ENCODE results near the gene OR2A12.
A peak's percentile ranks its signal among the peaks of the same experiment; 100 is the strongest.
"Not testable (repeated sequence)": the region's sequence is repeated elsewhere in the genome, so short reads cannot be mapped to it uniquely, and the experiment has no call there.

OR2A12 gene

DNA sequence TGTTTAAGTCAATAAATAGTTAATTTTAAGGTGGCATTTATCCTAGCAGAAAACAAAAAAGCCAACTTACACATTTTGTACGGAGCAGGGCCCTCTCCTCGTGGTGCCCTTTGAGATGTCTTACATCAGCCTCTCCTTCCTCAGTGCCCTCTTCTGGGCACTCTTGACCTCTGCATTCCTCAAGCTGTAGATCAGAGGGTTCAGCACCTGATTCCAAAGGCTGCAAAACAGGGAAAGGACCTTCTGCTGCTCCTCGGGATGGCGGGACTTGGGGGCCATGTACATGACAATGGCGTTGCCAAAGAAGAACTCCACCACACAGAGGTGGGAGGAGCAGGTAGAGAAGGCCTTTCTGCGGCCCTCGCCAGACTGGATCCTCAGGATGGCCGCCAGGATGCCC lies 32.3 kb downstream of the OR2A12 start:
- Mint-ChIP-seq H3K4me1 (no peaks in the 10 kb centered on the region), H3K27ac (no peak overlapping the region), H3K9me3 (peaks cover 5% of the 10 kb centered on the region), H3K4me3 (no peak overlapping the region), H3K36me3 (ENCODE audit: low read depth) (no peaks in the 10 kb centered on the region), H3K27me3 (ENCODE audit: low read depth, poor library complexity) (no peaks in the 10 kb centered on the region)
- DNase-seq, result no peak
- no peak for TF ChIP-seq CTCF (IDR thresholded peaks at IDR 0.05)

DNA sequence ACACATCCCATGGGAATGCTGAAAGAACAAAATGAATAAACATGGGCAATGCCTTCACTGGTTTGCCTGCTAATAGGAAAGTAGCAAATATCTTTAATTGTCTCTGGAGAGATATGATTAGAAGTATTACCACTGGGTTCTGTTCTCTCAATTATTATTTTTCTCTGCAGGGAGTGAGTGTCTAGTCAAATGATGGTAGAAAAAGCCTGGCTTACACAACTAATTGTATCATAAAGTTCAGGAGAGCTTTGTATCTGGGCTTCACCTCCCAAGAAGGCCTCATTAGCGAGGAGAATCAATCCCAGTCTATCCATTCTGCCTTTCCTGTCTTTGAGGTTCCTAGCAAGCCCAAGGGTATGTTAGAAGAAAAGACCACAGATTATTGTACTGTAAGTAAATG lies 36.8 kb downstream of the OR2A12 start, which contains the start of gene OR2A14:
OR2A14 (plus strand) TSS at position 301 of the 400 bp plus-strand sequence. CDS start 5,937 bp downstream, outside the sequence.
- TF ChIP-seq CTCF (IDR thresholded peaks at IDR 0.05), result no peak
- H3K36me3 Mint-ChIP-seq (ENCODE audit: low read depth), result no peaks in the 10 kb centered on the region
- H3K27ac Mint-ChIP-seq, result no peak within 1 kb of the TSS
- H3K4me1 Mint-ChIP-seq, result no peaks in the 10 kb centered on the region
- H3K27me3 Mint-ChIP-seq (ENCODE audit: low read depth, poor library complexity), result no peaks in the 10 kb centered on the region
- H3K4me3 Mint-ChIP-seq, result no peak within 1 kb of the TSS
- no peak for DNase-seq
- H3K9me3 Mint-ChIP-seq, result peaks cover 5% of the 10 kb centered on the region

GRCh38 chr7:144127714-144128334 lies 41.7 kb downstream of the OR2A12 start:
- DNase-seq, result peak; percentile 96
- Mint-ChIP-seq H3K4me3 (no peak overlapping the region), H3K27me3 (ENCODE audit: low read depth, poor library complexity) (peaks cover 8% of the 10 kb centered on the region), H3K9me3 (no peaks in the 10 kb centered on the region), H3K36me3 (ENCODE audit: low read depth) (no peaks in the 10 kb centered on the region), H3K27ac (no peak overlapping the region), H3K4me1 (no peaks in the 10 kb centered on the region)
- TF ChIP-seq CTCF (IDR thresholded peaks at IDR 0.05), result peak; percentile 91

DNA sequence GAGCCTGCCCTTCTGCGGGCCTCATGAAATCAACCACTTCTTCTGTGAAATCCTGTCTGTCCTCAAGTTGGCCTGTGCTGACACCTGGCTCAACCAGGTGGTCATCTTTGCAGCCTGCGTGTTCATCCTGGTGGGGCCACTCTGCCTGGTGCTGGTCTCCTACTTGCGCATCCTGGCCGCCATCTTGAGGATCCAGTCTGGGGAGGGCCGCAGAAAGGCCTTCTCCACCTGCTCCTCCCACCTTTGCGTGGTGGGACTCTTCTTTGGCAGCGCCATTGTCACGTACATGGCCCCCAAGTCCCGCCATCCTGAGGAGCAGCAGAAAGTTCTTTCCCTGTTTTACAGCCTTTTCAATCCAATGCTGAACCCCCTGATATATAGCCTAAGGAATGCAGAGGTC lies 43.5 kb downstream of the OR2A12 start:
- DNase-seq; H3K27me3 Mint-ChIP-seq (ENCODE audit: low read depth, poor library complexity); H3K9me3 Mint-ChIP-seq; H3K36me3 Mint-ChIP-seq (ENCODE audit: low read depth); H3K4me1 Mint-ChIP-seq; H3K27ac Mint-ChIP-seq; H3K4me3 Mint-ChIP-seq: not testable (repeated sequence)

- no peaks in the 10 kb centered on the region for H3K9me3 Mint-ChIP-seq
- H3K36me3 Mint-ChIP-seq (ENCODE audit: low read depth), result no peaks in the 10 kb centered on the region
- DNase-seq, result no peak
- no peaks in the 10 kb centered on the region for H3K4me1 Mint-ChIP-seq
- no peak overlapping the region for H3K4me3 Mint-ChIP-seq
- TF ChIP-seq CTCF (IDR thresholded peaks at IDR 0.05), result no peak
- H3K27me3 Mint-ChIP-seq (ENCODE audit: low read depth, poor library complexity), result peaks cover 8% of the 10 kb centered on the region
- no peak overlapping the region for H3K27ac Mint-ChIP-seq
These were observed 44.7 kb downstream of the OR2A12 start for GRCh38 chr7:144130730-144131129.

GRCh38 chr7:144132262-144132661 lies 46.2 kb downstream of the OR2A12 start:
- Mint-ChIP-seq H3K27ac (no peak overlapping the region), H3K36me3 (ENCODE audit: low read depth) (no peaks in the 10 kb centered on the region), H3K9me3 (no peaks in the 10 kb centered on the region), H3K4me3 (no peak overlapping the region), H3K4me1 (no peaks in the 10 kb centered on the region), H3K27me3 (ENCODE audit: low read depth, poor library complexity) (peaks cover 8% of the 10 kb centered on the region)
- no peak for DNase-seq
- no peak for TF ChIP-seq CTCF (IDR thresholded peaks at IDR 0.05)

Data from nephron progenitor cell (in vitro differentiated cells).